Effector memory CD8-positive, alpha-beta T cell (primary cell): Measurements from ENCODE around the gene PRDM5.

Experiments
- ATAC-seq: fragments of 150-1000 bp; cut with Tn5 transposase; replicated peaks from 2 replicates; pipeline ENCODE4 v1.10.0; 2021; ENCODE audit warnings: mild to moderate bottlenecking, moderate library complexity
- DNase-seq, 3 experiments: peaks; one replicate each; pipeline ENCODE4 v3.0.0; 2021
- H3K27ac Mint-ChIP-seq, 2 donors: one replicate each; pipeline ENCODE4 v1.8.0; 2022; ENCODE audit warnings: mild to moderate bottlenecking in 2 of 2, mixed read lengths in 2 of 2, moderate library complexity in 2 of 2
- H3K27me3 Mint-ChIP-seq, 2 donors: one replicate each; pipeline ENCODE4 v1.8.0; 2022; ENCODE audit warnings: mixed read lengths in 2 of 2
- H3K36me3 Mint-ChIP-seq: one replicate; pipeline ENCODE4 v1.8.0; 2022; ENCODE audit warnings: mild to moderate bottlenecking, moderate library complexity, mixed read lengths; ENCODE audit not compliant: insufficient read depth
- H3K4me1 Mint-ChIP-seq, 2 donors: one replicate each; pipeline ENCODE4 v1.8.0; 2022; ENCODE audit warnings: low read depth in 2 of 2, mixed read lengths in 2 of 2
- H3K4me3 Mint-ChIP-seq, 2 donors: one replicate each; pipeline ENCODE4 v1.8.0; 2022; ENCODE audit warnings: mild to moderate bottlenecking in 2 of 2, mixed read lengths in 2 of 2, moderate library complexity in 2 of 2
- H3K9me3 Mint-ChIP-seq, 2 donors: one replicate each; pipeline ENCODE4 v1.8.0; 2022; ENCODE audit warnings: mixed read lengths in 2 of 2

PRDM5 gene

DNA sequence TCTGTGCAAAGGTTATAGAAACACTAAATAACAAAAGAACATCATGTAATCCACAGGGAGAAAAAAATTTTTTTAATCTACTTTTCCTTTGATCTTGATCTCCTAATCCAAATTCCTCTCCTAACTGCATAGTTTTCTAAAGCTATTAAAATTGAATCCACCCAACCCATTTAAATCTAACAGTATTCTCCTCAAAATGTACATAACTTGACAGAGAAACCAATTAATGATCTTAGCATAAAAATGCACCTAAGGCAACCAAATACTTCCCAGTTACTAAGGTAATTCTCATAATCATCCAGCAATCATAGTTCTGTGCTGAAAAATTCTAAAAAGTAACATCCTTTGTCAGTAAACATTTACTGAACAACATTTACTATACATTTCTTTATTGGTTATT, 60.7 kb downstream of the PRDM5 start:
- Mint-ChIP-seq H3K27me3 (no peaks in the 10 kb centered on the region), H3K27ac (no peak overlapping the region), H3K9me3 (no peaks in the 10 kb centered on the region), H3K36me3 (no peaks in the 10 kb centered on the region), H3K4me1 (no peaks in the 10 kb centered on the region), H3K4me3 (no peak overlapping the region)
- no peak for DNase-seq
- ATAC-seq: no peak

DNA sequence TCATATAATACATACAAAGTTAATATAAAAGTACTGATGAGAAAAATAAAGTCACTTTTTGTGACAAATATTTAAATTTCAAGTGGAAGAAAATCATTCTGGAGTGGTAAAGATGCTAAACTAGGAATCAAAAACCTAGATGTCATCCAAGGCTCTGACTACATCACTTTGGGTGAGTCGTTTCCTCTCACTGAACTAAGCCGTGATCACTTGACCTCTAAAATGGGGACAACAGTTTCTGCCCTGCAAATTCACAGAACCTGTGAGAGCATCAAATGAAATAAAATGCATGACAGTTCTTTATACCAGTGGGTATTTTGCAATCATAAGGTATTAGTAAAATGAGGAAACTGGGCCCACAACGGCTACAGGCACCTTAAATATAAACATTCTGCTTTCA, 63.8 kb downstream of the PRDM5 start:
- Mint-ChIP-seq H3K27me3 (no peaks in the 10 kb centered on the region), H3K9me3 (no peaks in the 10 kb centered on the region), H3K27ac (no peak overlapping the region), H3K4me1 (peaks cover 0 to 3% of the 10 kb centered on the region in 2 donors), H3K36me3 (no peaks in the 10 kb centered on the region), H3K4me3 (no peak overlapping the region)
- DNase-seq (no peak), ATAC-seq (no peak)

DNA sequence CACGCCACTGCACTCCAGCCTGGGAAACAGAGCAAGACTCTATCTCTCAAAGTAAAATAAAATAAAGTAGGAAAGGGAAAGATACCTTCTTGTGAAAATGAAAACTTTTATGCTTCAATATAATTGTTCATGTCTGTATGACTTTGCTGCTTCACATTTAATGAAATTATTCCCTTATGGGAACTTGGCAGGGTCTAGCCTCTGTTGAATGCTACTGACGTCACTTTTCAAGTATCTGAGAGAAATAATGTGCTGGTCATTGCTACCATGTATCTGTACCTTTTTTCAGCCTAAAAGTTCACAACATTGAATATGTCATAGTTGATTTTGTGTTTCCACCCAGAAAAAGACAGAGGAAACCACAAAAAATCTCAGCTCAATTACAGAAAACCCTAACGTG, 65.2 kb downstream of the PRDM5 start:
- ATAC-seq (no peak), DNase-seq (no peak)
- Mint-ChIP-seq H3K36me3 (peaks cover 2% of the 10 kb centered on the region), H3K4me1 (peaks cover 0 to 3% of the 10 kb centered on the region in 2 donors), H3K27ac (no peak overlapping the region), H3K9me3 (no peaks in the 10 kb centered on the region), H3K27me3 (no peaks in the 10 kb centered on the region), H3K4me3 (no peak overlapping the region)

DNA sequence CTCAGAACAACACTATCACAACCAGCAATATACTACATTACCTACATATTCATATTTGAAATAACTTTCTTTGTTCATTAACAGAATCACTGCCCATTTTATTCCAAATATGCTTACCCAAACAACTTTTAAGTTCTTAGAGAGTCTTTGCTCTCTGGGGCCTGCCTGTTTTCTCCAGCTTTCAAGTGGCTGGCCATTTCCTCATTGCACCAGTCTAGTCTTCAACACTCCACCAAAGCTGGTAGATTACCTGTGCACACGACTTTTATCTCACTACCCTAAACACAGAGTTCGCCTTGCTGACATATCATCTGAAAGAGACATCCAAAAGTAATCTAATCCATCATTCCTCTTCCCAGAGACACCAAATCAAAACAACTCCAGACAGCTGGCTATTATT, 66.2 kb downstream of the PRDM5 start:
- H3K4me3 Mint-ChIP-seq: no peak overlapping the region
- H3K27me3 Mint-ChIP-seq: no peaks in the 10 kb centered on the region
- no peaks in the 10 kb centered on the region for H3K9me3 Mint-ChIP-seq
- ATAC-seq (no peak), DNase-seq (no peak)
- H3K36me3 Mint-ChIP-seq: peaks cover 3% of the 10 kb centered on the region
- no peak overlapping the region for H3K27ac Mint-ChIP-seq
- H3K4me1 Mint-ChIP-seq: peaks cover 0 to 3% of the 10 kb centered on the region in 2 donors

DNA sequence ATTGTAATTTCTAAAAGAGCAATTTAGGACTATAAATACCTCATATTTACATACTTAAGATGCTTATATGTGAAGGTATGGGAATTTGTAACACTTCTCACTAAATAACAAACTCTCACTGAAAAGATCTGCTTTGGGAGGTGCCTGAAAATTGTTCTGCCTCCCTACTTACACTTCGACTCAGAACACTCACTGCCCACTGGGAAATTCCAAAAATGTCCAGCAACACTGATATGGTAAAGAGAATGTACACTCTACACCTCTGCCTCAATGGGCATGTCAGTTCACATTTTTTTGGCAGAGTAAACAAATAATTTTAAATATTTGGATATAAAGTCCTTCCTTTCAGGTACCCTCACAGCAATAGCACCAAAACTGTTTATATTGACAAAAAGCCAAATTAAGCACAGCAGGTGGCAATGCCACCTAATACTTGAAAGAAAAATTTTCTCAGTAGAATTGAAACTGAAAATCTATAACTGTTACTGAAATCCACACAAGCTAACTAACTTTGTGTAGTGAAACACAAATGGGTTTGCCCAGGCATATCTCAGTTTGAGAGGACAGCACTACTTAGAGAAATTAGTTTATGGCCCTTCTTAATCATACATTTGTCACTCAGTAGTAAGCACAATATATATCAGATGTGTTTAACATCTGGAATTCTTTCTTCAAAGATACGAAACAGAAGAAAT, 67.1 kb downstream of the PRDM5 start:
- no peak overlapping the region for H3K27ac Mint-ChIP-seq
- no peak overlapping the region for H3K4me3 Mint-ChIP-seq
- no peaks in the 10 kb centered on the region for H3K9me3 Mint-ChIP-seq
- no peaks in the 10 kb centered on the region for H3K27me3 Mint-ChIP-seq
- peaks cover 3% of the 10 kb centered on the region for H3K36me3 Mint-ChIP-seq
- ATAC-seq (no peak), DNase-seq (no peak)
- H3K4me1 Mint-ChIP-seq: peaks cover 0 to 3% of the 10 kb centered on the region in 2 donors

DNA sequence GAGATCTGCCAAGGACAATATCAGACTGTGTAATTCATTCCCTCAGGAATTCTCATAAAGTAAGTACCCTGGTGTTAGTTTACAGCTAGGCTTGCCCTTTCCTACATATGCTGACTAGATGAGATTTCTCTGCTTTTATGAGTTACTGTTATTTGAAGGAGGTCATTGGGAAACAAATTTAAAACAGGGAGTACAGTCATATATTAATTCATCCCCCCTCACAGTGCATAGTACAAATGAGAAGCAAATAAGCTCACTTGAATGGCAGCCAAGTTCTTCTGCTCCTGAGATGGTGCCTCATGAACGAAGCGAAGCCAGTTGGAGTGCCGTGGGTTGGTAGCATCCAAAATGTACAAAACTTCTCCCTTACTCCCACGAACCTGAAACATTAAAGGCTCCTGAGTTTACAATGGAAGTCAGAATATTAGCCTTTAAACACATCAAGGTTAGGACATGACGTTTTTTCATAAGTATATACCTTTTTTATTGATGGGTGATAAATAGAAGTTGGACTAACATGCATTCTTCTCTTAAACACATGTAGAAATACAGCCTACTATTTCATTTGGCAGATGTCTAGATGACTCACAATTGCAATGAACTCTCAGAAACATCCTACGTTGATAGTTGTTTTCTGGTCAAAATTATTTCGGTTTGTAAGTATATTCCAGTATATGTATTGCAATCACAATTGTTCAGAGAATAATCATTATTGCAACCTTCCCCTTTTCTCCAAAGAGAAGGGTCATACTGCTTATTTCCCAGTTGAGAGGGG, 69.2 kb downstream of the PRDM5 start:
- no peak overlapping the region for H3K4me3 Mint-ChIP-seq
- no peak overlapping the region for H3K27ac Mint-ChIP-seq
- peaks cover 0 to 3% of the 10 kb centered on the region in 2 donors for H3K4me1 Mint-ChIP-seq
- ATAC-seq (no peak), DNase-seq (no peak)
- no peaks in the 10 kb centered on the region for H3K9me3 Mint-ChIP-seq
- peaks cover 3% of the 10 kb centered on the region for H3K36me3 Mint-ChIP-seq
- H3K27me3 Mint-ChIP-seq: no peaks in the 10 kb centered on the region

DNA sequence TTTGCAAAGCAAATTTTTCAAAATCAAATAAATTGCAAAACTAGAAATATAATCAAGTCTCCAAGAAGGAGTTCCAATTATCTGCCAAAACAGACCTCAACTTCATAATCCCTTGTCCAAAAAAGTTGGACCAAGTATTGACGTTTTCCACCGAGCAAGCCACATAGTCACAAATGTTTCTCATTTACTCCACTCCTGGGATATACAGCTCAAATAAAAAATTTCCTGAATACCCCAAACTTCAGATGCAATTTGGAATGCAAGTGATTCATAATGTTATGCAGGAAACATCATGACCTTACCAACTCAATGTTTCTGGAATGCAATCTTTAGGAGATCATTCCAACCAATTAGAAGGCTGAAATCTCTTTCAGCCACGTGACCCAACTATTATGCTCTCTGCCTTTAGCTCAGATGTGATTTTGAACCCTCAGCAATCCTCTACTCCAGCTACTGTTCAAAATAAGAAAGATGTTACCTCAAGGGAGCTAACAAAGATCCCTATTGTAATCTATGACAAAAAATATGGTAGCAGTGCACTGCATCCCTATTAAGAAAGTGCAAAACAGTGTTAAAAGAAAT, 72.4 kb downstream of the PRDM5 start:
- DNase-seq (no peak), ATAC-seq (no peak)
- no peaks in the 10 kb centered on the region for H3K4me1 Mint-ChIP-seq
- H3K27me3 Mint-ChIP-seq: no peaks in the 10 kb centered on the region
- H3K4me3 Mint-ChIP-seq: no peak overlapping the region
- no peak overlapping the region for H3K27ac Mint-ChIP-seq
- H3K36me3 Mint-ChIP-seq: peaks cover 3% of the 10 kb centered on the region
- no peaks in the 10 kb centered on the region for H3K9me3 Mint-ChIP-seq

DNA sequence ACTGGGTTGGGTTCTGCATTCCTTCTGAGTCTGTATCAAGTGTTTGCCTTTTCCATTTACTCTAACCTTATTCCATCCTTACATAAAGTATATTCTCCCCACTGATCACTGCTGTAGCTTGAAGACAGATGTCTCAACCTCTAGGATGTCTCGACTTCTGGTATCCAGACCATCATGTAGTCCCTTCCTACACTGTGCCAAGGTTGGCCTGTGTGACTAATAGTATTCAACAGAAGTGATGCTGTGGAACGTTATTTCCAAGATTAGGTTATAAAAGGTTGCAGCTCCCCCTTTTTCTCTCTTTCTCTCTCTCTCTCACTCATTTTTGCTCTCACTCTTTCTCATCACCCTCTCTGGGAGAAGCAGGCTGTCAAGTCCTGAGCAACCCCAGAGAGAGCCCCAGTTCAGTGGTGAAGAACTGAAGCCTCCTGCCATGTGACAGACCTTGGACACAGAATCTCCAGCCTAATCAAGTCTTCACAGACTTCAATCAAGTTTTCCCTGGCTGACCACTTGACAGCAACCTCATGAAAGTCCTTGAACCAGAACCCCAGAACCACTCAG, 75.4 kb downstream of the PRDM5 start:
- Mint-ChIP-seq H3K27me3 (no peaks in the 10 kb centered on the region), H3K9me3 (no peaks in the 10 kb centered on the region), H3K4me3 (no peak overlapping the region), H3K36me3 (no peaks in the 10 kb centered on the region), H3K4me1 (peaks cover 4 to 7% of the 10 kb centered on the region in 2 donors), H3K27ac (no peak overlapping the region)
- DNase-seq: no peak
- ATAC-seq: no peak

DNA sequence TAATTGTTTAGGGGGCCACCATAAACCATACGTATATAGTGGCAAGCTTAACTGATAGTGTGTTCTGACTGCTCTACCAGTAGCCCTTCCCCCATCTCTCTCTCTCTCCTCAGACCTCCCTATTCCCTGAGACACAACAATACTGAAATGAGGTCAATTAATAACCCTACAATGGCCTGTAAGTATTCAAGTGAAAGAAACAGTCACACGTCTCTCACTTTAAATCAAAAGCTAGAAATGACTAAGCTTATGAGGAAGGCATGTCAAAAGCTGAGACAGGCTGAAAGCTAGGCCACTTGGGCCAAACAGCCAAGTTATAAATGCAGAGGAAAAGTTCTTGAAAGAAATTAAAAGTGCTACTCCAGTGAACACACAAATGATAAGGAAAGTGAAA, 78.0 kb downstream of the PRDM5 start:
- H3K4me3 Mint-ChIP-seq: no peak overlapping the region
- no peak overlapping the region for H3K27ac Mint-ChIP-seq
- ATAC-seq: no peak

DNA sequence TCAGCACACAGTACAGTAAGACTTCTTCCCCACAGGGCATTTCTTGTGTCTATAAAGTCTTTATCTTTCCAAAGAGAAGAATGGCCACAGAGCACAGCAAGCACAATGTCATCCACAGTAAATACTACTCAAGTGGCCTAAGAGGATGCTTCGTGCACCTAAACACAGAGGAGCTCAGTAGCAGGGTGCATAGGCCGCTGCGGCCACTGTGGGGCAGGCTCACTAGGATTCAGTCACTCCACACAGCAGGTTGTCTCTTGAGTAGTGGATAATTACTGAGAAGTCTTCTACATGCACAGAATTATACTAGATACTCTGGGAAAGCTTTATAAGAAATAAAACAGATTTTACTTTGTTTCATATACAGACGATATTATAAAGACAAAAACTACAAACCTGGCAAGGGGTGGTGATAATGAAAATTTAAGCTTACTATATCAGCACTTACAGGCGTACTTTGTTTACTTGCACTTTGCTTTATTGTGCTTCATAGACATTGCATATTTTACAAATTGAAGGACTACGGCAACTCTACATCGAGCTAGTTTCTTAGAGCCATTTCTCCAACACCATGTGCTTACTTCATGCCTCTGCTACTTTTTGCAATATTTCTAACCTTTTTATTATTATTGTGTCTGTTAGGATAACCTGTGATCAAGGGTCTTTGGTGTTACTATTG, 78.5 kb downstream of the PRDM5 start:
- DNase-seq (no peak), ATAC-seq (no peak)
- H3K4me1 Mint-ChIP-seq: peaks cover 4 to 11% of the 10 kb centered on the region in 2 donors
- no peaks in the 10 kb centered on the region for H3K36me3 Mint-ChIP-seq
- H3K9me3 Mint-ChIP-seq: no peaks in the 10 kb centered on the region
- H3K27ac Mint-ChIP-seq: no peak overlapping the region
- H3K27me3 Mint-ChIP-seq: peaks cover 0 to under 1% of the 10 kb centered on the region in 2 donors
- no peak overlapping the region for H3K4me3 Mint-ChIP-seq

More for the DNA sequence above, 78.0 kb downstream of the PRDM5 start:
- Mint-ChIP-seq H3K27me3 (no peaks in the 10 kb centered on the region), H3K9me3 (no peaks in the 10 kb centered on the region), H3K36me3 (no peaks in the 10 kb centered on the region), H3K4me1 (peaks cover 4 to 11% of the 10 kb centered on the region in 2 donors)
- no peak for DNase-seq

DNA sequence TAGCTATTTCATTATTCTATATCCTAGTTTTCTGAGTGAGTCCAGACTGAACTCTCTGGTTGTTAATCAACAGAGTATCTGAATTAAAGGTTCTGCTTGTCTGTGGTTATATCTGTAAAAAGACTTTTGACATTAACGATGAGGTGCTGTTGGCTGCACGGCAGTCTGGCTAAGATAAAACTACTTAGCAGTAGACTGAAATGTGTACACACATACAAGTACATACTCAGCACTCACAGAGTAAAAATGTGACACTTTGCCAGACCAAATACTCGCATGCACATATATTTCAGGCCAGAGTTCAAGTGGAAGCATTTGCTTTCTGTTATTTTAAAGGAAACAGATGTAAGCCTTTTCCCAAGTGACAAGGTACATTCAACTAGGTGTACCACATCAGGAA, 80.5 kb downstream of the PRDM5 start:
- Mint-ChIP-seq H3K4me3 (no peak overlapping the region), H3K27ac (peak overlapping the region in 1 of 2 donors; percentile 8), H3K4me1 (peaks cover 4 to 11% of the 10 kb centered on the region in 2 donors), H3K36me3 (no peaks in the 10 kb centered on the region), H3K27me3 (peaks cover 0 to 8% of the 10 kb centered on the region in 2 donors), H3K9me3 (no peaks in the 10 kb centered on the region)
- no peak for DNase-seq
- ATAC-seq: no peak

DNA sequence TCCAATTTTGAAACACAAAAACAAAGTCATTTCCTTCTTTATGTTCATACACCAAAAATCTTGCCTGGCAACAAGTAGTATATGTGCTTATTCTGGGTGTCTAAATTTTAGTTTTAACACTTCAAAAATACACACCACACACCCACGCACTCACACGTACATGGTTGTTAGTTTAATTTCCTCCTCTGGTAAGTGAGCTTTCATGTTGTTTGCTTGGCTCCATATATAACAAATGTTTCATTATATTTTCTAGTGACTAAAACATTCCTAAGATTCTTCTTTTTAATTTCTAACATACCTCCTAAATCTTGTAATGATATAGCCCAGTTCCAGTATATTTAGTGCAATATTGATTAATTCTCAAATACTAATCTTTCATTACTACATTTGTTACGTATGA, 80.9 kb downstream of the PRDM5 start:
- peaks cover 4 to 11% of the 10 kb centered on the region in 2 donors for H3K4me1 Mint-ChIP-seq
- H3K36me3 Mint-ChIP-seq: no peaks in the 10 kb centered on the region
- DNase-seq: no peak
- H3K27ac Mint-ChIP-seq: peak overlapping the region in 1 of 2 donors; percentile 8
- ATAC-seq: no peak
- H3K4me3 Mint-ChIP-seq: no peak overlapping the region
- H3K9me3 Mint-ChIP-seq: no peaks in the 10 kb centered on the region
- H3K27me3 Mint-ChIP-seq: peaks cover 0 to 8% of the 10 kb centered on the region in 2 donors

DNA sequence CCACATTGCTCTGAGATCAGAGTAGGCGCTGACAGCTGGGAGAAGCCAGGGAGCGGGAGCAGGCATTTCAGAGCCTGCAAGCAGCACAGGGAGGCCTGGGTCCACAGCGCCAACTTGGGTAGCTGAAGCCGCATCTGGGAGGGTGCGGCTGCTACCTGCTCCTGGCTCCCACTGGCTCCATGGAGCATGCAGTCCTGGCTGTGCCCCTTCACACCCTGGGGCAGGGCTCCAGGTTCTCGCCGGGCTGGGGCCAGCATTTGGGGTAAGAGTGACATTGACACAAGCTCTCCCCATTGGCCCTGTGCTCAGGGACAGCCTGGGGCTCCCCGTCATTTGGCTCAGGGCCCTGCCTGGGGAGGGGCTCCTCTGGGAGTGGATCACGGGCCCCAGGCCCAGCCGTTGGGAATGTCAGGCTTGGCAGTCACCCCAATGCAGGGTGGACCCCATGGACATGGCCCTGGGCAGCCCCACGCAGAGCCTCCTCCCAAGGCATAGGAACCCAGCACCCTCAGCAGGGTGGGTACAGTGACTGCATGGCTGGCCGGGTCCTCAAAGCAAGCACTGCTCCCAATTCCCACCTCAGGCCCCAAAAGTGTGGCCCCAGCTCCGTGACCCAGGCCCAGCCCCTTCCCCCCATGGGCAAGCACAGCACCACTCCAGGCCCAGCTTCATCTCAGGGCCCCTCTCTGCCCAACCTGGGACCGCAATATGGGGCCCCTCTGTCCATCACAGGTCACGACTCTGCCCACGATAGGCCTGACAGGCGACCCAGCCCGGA, 82.4 kb downstream of the PRDM5 start:
- ATAC-seq: no peak
- Mint-ChIP-seq H3K9me3 (no peaks in the 10 kb centered on the region), H3K4me1 (peaks cover 4 to 11% of the 10 kb centered on the region in 2 donors)

More for the DNA sequence above, 82.4 kb downstream of the PRDM5 start:
- Mint-ChIP-seq H3K36me3 (no peaks in the 10 kb centered on the region), H3K4me3 (no peak overlapping the region), H3K27ac (no peak overlapping the region), H3K27me3 (peaks cover 0 to 8% of the 10 kb centered on the region in 2 donors)
- DNase-seq: no peak
